Brain microvascular endothelial cell (primary cell): ENCODE results near the gene MAP1B.

Source experiments
- DNase-seq: peaks from one replicate; pipeline ENCODE4 v3.0.0-alpha.2; 2020
- H3K27ac ChIP-seq: fragments of 250-450 bp; sonication (Bioruptor Pico); 2 replicates; pipeline ENCODE4 v1.5.1; 2020; ENCODE audit warnings: mild to moderate bottlenecking, moderate library complexity
- H3K27me3 ChIP-seq: fragments of 250-450 bp; sonication (Bioruptor Pico); replicated peaks from 2 replicates; pipeline ENCODE4 v1.5.1; 2020; ENCODE audit warnings: mild to moderate bottlenecking
- H3K36me3 ChIP-seq: fragments of 250-450 bp; sonication (Bioruptor Pico); replicated peaks from 2 replicates; pipeline ENCODE4 v1.5.1; 2020; ENCODE audit warnings: mild to moderate bottlenecking
- H3K4me3 ChIP-seq: 2 replicates; pipeline ENCODE4 v1.5.1; 2011; ENCODE audit warnings: low read depth, mild to moderate bottlenecking, control low read depth, low read length, moderate library complexity
- in situ Hi-C: cut with HindIII; loops from 2 replicates; pipeline ENCODE4 v1.10.0; 2017; ENCODE audit warnings: low sequenced_read_pairs, low pct_ligation_motif_present
- TF ChIP-seq, protein P1 (sequence below): IDR thresholded peaks from 2 replicates; pipeline ENCODE4 v1.5.1; 2011; ENCODE audit warnings: low read depth, mild to moderate bottlenecking, moderate library complexity, low read length, control low read depth, inconsistent platforms; ENCODE audit errors: missing control alignments

Gene MAP1B

DNA sequence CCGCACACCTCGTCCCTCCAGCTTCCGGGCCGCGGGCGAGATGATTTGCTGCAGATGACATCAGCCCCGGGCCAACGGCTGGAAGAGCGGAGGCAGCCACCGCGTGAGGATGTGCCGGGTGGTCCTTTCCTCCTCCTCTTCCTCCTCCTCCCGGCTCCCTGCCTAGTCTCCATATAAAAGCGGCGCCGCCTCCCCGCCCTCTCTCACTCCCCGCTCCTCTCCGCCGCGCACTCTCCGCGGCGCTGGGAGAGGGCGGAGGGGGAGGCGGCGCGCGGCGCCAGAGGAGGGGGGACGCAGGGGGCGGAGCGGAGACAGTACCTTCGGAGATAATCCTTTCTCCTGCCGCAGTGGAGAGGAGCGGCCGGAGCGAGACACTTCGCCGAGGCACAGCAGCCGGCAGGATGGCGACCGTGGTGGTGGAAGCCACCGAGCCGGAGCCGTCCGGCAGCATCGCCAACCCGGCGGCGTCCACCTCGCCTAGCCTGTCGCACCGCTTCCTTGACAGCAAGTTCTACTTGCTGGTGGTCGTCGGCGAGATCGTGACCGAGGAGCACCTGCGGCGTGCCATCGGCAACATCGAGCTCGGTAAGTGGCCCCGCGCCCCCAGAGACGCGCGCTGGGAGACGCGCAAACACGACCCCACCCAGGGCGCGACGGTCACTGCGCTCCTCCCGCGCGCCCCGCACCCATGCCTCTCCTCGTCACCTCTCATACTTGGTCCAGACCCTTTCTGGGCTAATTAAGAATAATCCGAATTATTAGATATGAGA, at the start of gene MAP1B:
MAP1B (plus strand) TSS at position 345 of the 770 bp plus-strand sequence; CDS start at position 402, 57 bp downstream.
- Histone ChIP-seq H3K36me3 (no peaks in the 10 kb centered on the region), H3K4me3 (peak within 1 kb of the TSS; percentile 95), H3K27ac (peak within 1 kb of the TSS; percentile 32), H3K27me3 (no peaks in the 10 kb centered on the region)
- peak; percentile 45 for DNase-seq
- in situ Hi-C loops: no loop called here
- TF ChIP-seq, protein P1, sequence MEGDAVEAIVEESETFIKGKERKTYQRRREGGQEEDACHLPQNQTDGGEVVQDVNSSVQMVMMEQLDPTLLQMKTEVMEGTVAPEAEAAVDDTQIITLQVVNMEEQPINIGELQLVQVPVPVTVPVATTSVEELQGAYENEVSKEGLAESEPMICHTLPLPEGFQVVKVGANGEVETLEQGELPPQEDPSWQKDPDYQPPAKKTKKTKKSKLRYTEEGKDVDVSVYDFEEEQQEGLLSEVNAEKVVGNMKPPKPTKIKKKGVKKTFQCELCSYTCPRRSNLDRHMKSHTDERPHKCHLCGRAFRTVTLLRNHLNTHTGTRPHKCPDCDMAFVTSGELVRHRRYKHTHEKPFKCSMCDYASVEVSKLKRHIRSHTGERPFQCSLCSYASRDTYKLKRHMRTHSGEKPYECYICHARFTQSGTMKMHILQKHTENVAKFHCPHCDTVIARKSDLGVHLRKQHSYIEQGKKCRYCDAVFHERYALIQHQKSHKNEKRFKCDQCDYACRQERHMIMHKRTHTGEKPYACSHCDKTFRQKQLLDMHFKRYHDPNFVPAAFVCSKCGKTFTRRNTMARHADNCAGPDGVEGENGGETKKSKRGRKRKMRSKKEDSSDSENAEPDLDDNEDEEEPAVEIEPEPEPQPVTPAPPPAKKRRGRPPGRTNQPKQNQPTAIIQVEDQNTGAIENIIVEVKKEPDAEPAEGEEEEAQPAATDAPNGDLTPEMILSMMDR: no peak

DNA sequence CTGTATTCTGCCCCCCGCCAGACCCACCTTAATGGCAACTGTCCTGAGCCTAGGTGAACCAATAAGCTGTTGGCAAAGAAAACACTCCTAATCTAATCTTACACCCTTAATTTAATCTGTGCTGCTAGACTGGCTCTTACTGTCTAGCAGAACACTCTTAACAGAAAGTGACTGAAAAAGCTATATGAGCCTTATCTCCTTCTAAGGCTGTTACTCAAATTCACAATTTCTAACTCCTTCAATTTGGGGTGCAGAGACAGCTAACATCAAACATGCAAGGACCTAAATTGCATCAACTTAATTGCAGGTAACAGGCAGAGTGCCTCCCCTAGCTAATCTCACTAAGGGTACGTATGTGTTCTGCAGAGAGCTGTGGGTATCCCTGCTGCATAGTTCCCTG, 49.5 kb upstream of the MAP1B start:
- no peak overlapping the region for H3K4me3 ChIP-seq
- in situ Hi-C loops: no loop called here
- no peak for DNase-seq
- H3K36me3 ChIP-seq: no peaks in the 10 kb centered on the region
- TF ChIP-seq, protein P1: no peak
- H3K27ac ChIP-seq: no peak overlapping the region
- no peaks in the 10 kb centered on the region for H3K27me3 ChIP-seq

DNA sequence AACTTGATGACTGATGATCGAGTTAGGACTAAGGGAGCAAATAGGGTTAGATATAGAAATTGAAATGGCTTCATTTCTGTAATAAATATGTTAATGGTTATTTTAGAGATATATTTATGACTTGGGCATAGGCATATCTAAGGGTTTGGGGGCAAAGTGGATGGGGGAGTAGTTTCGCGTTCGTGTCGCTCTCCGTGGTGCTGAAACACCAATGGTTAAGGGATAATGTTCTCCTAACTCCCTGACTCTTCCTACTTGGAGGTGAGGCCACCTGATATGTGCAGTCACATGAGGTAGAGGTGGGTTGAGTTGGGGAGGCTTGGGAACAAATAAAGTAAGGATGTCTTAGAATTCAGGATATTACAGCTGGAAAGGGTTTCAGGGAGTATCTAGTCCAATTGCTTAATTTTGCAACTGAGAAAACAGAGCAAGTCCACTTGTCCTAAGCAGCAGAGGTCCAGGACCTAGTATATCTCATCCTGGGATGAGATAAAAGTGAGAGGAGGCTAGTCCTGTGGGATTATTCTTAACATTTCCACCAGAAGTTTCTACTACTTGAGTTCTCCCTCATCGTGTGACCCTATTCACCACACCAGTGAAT, 44.0 kb upstream of the MAP1B start:
- TF ChIP-seq, protein P1: no peak
- peak; percentile 7 for DNase-seq
- in situ Hi-C loops: no loop called here
- no peaks in the 10 kb centered on the region for H3K36me3 ChIP-seq
- no peaks in the 10 kb centered on the region for H3K27me3 ChIP-seq
- no peak overlapping the region for H3K27ac ChIP-seq
- no peak overlapping the region for H3K4me3 ChIP-seq

DNA sequence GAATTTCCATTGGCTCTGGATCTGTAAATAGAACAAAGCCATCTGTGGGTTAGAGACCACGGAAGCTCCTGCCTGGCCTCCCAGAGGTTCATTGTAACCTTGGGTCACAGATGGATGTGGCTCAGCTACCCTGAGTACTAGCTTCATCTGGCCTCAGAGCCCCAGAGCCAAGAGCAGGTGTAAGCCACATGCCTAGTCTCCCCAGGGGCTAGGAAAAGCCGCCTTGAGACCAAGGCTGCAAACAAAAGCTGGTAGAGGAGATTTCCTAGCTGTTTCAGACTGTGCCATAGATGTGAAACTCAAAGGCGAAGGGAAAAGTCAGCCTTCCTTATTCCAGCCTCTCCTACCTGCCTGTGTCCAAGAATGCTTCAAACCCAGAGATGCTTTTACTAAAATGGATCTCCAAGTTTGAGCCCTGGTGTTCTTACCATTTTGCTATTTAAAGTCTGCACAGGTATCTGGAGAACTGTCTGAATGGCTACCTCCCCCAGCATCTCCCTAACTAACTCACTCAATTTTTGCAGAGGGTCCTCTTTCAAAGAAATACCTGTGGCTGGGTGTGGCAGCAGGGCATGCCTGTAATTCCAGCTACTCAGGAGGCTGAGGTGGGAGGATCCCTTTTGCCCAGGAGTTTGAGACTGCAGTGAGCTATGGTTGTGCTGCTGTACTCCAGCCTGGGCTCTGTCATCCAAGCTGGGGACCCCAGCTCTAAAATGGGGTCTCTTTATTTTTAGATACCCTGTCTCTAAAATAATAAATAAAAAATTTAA, 42.3 kb upstream of the MAP1B start:
- TF ChIP-seq, protein P1: no peak
- in situ Hi-C loops: no loop called here
- H3K36me3 ChIP-seq: no peaks in the 10 kb centered on the region
- H3K27ac ChIP-seq: no peak overlapping the region
- H3K4me3 ChIP-seq: no peak overlapping the region
- no peak for DNase-seq
- H3K27me3 ChIP-seq: no peaks in the 10 kb centered on the region

DNA sequence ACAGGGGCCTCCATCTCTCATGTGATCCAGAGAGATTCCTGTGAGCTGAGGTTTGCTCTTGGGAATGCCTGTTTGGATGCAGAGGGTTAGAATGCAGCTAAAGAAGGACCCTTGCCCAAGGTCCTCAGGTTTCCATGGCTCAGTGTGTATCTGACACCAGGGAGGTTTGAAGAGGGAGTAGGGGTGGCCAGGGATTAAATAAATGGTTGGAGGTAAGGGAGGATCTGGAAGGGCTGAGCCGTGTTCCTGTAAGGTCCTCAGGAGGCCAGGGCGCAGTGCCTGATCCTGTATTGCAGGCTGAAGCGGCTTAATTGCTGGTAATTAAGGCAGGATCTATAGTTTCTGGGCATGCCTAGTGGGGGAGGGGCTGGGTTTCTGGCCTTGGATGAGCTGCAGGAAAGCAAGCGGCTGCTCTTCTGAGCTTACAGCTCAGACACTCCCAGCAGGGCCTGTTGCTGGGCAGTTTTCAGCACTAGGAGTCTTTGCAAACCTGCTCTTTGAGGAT, 41.5 kb upstream of the MAP1B start:
- Histone ChIP-seq H3K27me3 (no peaks in the 10 kb centered on the region), H3K27ac (no peak overlapping the region), H3K4me3 (no peak overlapping the region), H3K36me3 (no peaks in the 10 kb centered on the region)
- TF ChIP-seq, protein P1: no peak
- DNase-seq: peak; percentile 32
- in situ Hi-C loops: no loop called here
